Skeletal muscle tissue (tissue), 4 donors: Measurements from ENCODE around the gene EHMT2. TPM values are rescaled to one million over a fixed set of nuclear protein-coding genes. Genes with fewer than 3 reads are reported as not detected.
"Not testable (repeated sequence)": the region's sequence is repeated elsewhere in the genome, so short reads cannot be mapped to it uniquely, and the experiment has no call there.

ENCODE experiments used
- H3K27ac ChIP-seq: one replicate; pipeline ENCODE4 v1.7.0; 2013; ENCODE audit warnings: mild to moderate bottlenecking, low read depth, low read length, inconsistent platforms
- H3K27me3 ChIP-seq, 3 donors: one replicate each; pipeline ENCODE4 v1.7.0; 2013; ENCODE audit warnings: low read length in 3 of 3; ENCODE audit not compliant: control insufficient read depth in 3 of 3, insufficient read depth in 3 of 3
- H3K36me3 ChIP-seq, 3 donors: one replicate each; pipeline ENCODE4 v1.7.0; 2013; ENCODE audit warnings: low read length in 3 of 3; ENCODE audit not compliant: control insufficient read depth in 3 of 3, insufficient read depth in 3 of 3
- H3K4me1 ChIP-seq, 3 donors: one replicate each; pipeline ENCODE4 v1.7.0; 2013; ENCODE audit warnings: low read length in 3 of 3, mild to moderate bottlenecking in 3 of 3; ENCODE audit not compliant: control insufficient read depth in 3 of 3, insufficient read depth in 3 of 3
- H3K4me3 ChIP-seq, 3 donors: one replicate each; pipeline ENCODE4 v1.7.0; 2013; ENCODE audit warnings: low read length in 3 of 3
- H3K9ac ChIP-seq, 3 donors: one replicate each; pipeline ENCODE4 v1.7.0; 2013; ENCODE audit warnings: low read length in 3 of 3, mild to moderate bottlenecking in 3 of 3, moderate library complexity in 2 of 3, low read depth in 1 of 3
- H3K9me3 ChIP-seq, 3 donors: one replicate each; pipeline ENCODE4 v1.7.0; 2013; ENCODE audit warnings: low read length in 3 of 3; ENCODE audit not compliant: control insufficient read depth in 3 of 3
- total RNA-seq: library from RNA; depleted of rRNA; stranded (reverse); fragments of >200 nt; gene quantifications from one replicate; pipeline ENCODE4 v1.2.3, GENCODE V29; 2014
- donor health status: Osteomylitis.

Gene EHMT2
- total RNA-seq, 1 donor from 2014 or later = 24.0 TPM

DNA sequence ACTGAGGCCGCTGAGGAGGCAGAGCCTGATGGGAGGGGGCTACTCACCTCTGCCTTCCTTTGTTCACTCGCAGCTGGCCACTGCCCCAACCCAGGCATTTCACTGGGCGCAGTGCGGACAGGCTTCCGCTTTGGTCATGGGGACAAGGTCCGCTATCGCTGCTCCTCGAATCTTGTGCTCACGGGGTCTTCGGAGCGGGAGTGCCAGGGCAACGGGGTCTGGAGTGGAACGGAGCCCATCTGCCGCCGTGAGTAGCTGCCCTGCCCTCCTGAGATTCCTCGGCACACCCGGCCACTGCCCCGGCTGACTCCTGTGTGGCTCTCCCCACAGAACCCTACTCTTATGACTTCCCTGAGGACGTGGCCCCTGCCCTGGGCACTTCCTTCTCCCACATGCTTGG, 36.0 kb upstream of the EHMT2 start:
- Histone ChIP-seq H3K4me1 (no peaks in the 10 kb centered on the region), H3K4me3 (no peak overlapping the region), H3K27me3 (peaks cover 0 to 6% (median 0%) of the 10 kb centered on the region in 3 donors), H3K27ac (no peak overlapping the region), H3K9ac (no peak overlapping the region), H3K36me3 (no peaks in the 10 kb centered on the region), H3K9me3 (no peaks in the 10 kb centered on the region)

DNA sequence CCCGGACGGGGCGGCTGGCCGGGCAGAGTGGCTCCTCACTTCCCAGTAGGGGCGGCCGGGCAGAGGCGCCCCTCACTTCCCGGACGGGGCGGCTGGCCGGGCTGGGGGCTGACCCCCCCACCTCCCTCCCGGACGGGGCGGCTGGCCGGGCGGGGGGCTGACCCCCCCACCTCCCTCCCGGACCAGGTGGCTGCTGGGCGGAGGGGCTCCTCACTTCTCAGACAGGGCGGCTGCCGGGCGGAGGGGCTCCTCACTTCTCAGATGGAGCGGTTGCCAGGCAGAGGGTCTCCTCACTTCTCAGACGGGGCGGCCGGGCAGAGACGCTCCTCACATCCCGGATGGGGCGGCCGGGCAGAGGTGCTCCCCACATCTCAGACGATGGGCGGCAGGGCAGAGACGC, 34.6 kb upstream of the EHMT2 start:
- not testable (repeated sequence) for H3K36me3 ChIP-seq, H3K9me3 ChIP-seq, H3K4me1 ChIP-seq, H3K4me3 ChIP-seq, H3K9ac ChIP-seq, H3K27ac ChIP-seq, H3K27me3 ChIP-seq

DNA sequence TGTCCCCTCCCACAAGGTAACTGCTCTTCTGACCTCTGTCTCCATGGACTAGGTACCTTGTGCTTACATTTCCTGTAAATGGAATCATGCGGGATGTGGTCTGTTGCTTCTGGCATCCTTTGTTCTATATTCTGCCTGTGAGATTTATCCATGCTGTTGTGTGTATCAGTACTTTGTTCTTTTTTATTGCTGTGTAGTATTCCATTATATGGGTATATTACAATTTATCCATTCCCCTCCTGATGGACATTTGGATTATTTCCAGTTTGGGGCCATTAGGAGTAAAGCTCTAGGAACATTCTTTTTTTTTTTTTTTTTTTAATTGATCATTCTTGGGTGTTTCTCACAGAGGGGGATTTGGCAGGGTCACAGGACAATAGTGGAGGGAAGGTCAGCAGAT, 33.5 kb upstream of the EHMT2 start:
- Histone ChIP-seq H3K9me3 (no peaks in the 10 kb centered on the region), H3K4me3 (no peak overlapping the region), H3K27ac (no peak overlapping the region), H3K27me3 (peaks cover 0 to 10% (median 3%) of the 10 kb centered on the region in 3 donors), H3K9ac (no peak overlapping the region), H3K4me1 (no peaks in the 10 kb centered on the region), H3K36me3 (no peaks in the 10 kb centered on the region)

DNA sequence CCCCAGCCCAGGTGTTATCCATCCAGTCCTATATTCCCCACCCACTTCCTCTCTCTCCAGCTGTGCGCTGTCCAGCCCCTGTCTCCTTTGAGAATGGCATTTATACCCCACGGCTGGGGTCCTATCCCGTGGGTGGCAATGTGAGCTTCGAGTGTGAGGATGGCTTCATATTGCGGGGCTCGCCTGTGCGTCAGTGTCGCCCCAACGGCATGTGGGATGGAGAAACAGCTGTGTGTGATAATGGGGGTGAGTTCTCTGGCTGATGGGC, 31.1 kb upstream of the EHMT2 start:
- H3K9me3 ChIP-seq = no peaks in the 10 kb centered on the region
- no peak overlapping the region for H3K9ac ChIP-seq
- H3K4me3 ChIP-seq = peak overlapping the region in 1 of 3 donors; percentile 14
- peaks cover 0 to 10% (median 3%) of the 10 kb centered on the region in 3 donors for H3K27me3 ChIP-seq
- H3K36me3 ChIP-seq = no peaks in the 10 kb centered on the region
- no peaks in the 10 kb centered on the region for H3K4me1 ChIP-seq
- H3K27ac ChIP-seq = no peak overlapping the region

DNA sequence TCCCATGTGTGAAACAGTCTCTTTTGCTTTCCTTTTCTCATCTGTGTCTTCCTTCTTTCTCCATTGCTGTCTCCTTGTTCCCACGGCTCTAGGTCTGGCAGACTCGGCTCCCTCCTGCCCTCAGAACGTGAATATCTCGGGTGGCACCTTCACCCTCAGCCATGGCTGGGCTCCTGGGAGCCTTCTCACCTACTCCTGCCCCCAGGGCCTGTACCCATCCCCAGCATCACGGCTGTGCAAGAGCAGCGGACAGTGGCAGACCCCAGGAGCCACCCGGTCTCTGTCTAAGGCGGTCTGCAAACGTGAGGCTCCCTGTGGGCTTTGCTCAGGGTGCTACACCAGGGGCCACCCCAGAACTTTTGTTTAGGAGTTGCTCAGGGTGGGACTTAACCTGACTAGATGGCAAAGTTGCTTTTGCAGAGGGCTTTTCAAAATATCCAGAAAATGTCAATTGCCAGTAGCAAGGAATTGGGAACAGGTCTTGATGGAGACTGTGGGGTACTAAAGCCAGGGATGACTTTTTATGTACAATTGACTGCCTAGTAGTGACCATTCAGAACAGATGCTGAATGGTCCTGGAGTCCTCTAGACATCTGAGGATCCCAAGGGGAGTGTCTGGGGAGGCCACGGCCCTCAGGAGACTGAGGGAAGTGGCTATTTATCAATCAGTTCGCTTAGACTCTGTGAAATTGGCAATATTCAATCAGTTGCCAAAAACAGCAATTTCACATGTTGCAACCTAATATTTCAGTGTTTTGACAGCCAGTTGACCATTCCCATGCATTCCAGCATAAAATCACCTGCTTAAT, 30.6 kb upstream of the EHMT2 start:
- Histone ChIP-seq H3K9ac (peak overlapping the region in 2 of 3 donors; percentile 32 to 45), H3K36me3 (no peaks in the 10 kb centered on the region), H3K27me3 (peaks cover 0 to 10% (median 3%) of the 10 kb centered on the region in 3 donors), H3K4me3 (peak overlapping the region in 2 of 3 donors; percentile 43 to 52), H3K4me1 (no peaks in the 10 kb centered on the region), H3K9me3 (no peaks in the 10 kb centered on the region), H3K27ac (no peak overlapping the region)

DNA sequence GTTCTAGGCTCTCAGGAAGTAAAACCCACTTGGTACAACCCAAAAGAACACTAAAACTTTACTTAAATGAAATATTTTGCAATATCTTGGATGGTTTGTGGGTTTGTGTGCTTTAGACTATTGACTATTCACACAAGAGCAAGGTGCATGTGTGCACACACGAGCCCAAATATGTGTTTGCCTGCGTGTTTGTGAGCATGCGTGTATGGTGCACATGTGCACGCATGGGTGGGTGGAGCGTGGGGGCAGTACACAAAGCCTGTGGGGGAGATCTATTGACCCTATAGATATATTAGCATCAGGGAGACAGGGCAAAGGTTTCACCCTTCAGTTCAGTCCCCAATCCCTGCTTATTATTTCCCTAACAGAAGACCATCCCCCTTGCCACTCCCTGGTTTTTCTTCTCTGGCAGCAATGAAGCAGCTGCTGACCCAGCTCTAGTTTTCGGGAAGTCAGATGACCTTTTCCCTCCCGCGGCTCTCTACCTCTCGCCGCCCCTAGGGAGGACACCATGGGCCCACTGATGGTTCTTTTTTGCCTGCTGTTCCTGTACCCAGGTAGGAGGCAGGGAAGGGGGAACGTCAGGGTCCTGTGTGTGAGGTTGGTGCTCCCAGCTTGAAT, 29.9 kb upstream of the EHMT2 start, which contains the start of gene C2:
TSS of gene C2 (plus strand) at position 476 of the 621 bp plus-strand sequence. CDS start at position 512, 36 bp downstream.
- peak within 1 kb of the TSS in 2 of 3 donors; percentile 32 to 45 for H3K9ac ChIP-seq
- H3K4me1 ChIP-seq = no peaks in the 10 kb centered on the region
- no peak within 1 kb of the TSS for H3K27ac ChIP-seq
- no peaks in the 10 kb centered on the region for H3K9me3 ChIP-seq
- H3K36me3 ChIP-seq = no peaks in the 10 kb centered on the region
- peaks cover 0 to 10% (median 3%) of the 10 kb centered on the region in 3 donors for H3K27me3 ChIP-seq
- H3K4me3 ChIP-seq = peak within 1 kb of the TSS in 2 of 3 donors; percentile 43 to 52

DNA sequence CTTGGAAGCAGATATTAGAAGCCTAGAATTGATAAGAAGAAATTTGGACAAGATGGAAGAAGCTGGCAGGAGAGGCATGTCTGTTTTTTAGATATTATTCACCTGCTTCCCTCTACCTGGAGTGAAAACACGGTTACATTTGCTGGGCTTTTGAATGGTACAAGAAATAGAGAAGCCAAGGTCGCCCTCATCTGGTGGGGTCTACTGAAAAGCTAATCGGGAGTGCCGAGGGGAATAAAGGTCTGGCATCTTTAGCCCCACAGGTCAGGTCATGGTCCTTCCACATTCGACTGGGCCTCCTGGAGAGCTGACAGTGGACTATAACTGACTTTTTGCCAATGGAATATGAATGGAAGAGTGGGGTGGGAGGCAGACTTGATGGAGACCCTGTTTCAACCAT, 25.4 kb upstream of the EHMT2 start:
- Histone ChIP-seq H3K4me3 (no peak overlapping the region), H3K9me3 (no peaks in the 10 kb centered on the region), H3K27me3 (no peaks in the 10 kb centered on the region), H3K4me1 (no peaks in the 10 kb centered on the region), H3K27ac (no peak overlapping the region), H3K9ac (no peak overlapping the region), H3K36me3 (no peaks in the 10 kb centered on the region)

DNA sequence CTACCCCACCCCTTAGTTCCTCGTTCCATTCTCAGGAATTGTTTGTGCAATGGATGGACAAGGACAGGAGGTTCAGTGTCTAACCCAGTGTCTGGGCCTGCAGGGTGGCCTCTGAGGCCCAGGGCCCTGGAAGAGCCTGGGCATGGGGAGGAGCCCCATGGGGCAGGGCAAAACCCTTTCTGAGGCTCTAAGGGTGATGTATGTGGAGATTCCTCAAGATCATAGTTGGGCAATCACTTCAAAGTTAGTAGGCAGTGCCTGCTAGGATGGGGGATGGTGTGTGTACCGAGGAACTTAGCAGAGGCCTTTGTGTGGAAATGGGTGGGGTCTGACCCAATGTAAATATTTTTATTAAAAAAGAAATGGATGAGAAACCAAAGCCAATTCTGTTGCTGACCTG, 23.3 kb upstream of the EHMT2 start:
- H3K27ac ChIP-seq = no peak overlapping the region
- no peak overlapping the region for H3K9ac ChIP-seq
- H3K4me3 ChIP-seq = no peak overlapping the region
- no peaks in the 10 kb centered on the region for H3K4me1 ChIP-seq
- H3K9me3 ChIP-seq = no peaks in the 10 kb centered on the region
- H3K27me3 ChIP-seq = no peaks in the 10 kb centered on the region
- H3K36me3 ChIP-seq = no peaks in the 10 kb centered on the region

DNA sequence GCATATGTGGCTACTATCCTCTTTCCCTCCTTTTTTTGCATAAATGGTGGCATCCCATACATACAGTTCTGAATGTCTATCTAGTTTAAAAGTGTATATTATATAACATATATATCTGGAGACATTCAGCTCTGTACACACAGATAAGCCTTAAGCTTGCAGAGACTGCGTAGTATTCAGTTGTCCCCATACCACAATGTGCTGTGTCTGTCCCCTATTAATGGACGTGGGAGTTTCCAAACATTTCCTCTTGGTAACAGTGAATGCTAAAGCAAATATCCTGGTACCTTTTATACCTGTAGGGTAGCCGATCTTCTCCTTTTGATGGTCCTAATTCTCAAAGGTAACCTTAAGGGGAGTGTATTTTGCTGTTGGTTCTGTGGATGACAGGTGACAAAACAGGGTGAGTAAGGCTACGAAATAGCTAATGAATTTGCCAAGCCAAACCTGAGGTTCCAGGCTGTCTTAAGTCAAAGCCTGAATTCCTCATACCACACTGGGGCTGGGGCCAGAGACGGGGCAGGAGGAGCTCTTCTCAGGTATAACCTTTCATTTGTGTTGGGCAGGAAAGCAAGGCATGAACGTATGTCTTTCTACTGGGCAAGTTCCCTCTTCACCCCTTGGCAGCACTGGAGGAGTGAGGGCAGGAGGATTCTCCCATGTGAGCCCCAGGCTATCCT, 22.3 kb upstream of the EHMT2 start:
- H3K4me3 ChIP-seq = no peak overlapping the region
- no peaks in the 10 kb centered on the region for H3K36me3 ChIP-seq
- no peaks in the 10 kb centered on the region for H3K9me3 ChIP-seq
- H3K4me1 ChIP-seq = no peaks in the 10 kb centered on the region
- no peaks in the 10 kb centered on the region for H3K27me3 ChIP-seq
- H3K9ac ChIP-seq = no peak overlapping the region
- no peak overlapping the region for H3K27ac ChIP-seq
